HG02623 (cell line): Measurements from ENCODE around the gene C11orf52.

Source experiments
- ATAC-seq: cut with Tn5 transposase; IDR thresholded peaks from one replicate; pipeline ENCODE4 v1.9.1; 2021; ENCODE audit warnings: moderate library complexity; ENCODE audit not compliant: unreplicated experiment

Gene C11orf52

GRCh38 chr11:111937844-111938243 is 19.1 kb downstream of the C11orf52 start:
- no peak for ATAC-seq

GRCh38 chr11:111938687-111939160 is 20.0 kb downstream of the C11orf52 start:
- ATAC-seq, result peak; percentile 85

DNA sequence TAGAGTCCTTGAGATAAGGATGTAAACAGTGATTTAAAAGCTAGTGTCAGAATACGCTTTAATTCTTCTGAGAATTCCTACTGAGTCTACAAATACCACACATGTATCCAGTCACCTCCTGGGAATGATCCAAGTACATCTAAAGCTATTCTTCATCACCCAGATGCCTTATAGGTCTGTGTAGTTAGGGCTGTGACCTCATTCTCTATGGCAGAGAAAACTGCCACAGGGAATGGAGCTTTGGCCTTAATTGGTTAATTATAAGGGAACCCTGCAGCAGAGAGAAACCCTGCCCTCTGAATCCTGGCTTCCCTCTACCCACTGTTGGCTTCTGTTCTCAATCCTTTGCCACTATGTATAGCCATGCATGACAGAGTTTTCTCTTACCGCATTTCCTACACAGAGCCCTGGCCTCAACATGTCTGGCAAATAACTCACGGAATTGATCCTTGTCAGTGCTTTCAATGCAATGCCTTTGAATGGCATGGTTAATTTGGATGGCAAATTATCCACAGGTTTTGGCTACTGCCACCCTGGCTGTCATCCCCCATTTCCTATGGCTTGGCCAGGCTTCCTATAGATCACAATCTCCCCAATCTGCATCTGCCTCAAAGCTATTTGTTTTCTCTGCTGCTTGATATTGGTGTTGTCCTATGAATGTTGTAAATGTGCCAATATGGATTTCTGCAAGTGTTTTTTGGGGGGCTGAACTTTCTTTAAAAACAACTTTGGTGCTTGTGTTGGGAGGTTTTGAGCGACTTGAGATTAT is 21.3 kb downstream of the C11orf52 start:
- no peak for ATAC-seq

DNA sequence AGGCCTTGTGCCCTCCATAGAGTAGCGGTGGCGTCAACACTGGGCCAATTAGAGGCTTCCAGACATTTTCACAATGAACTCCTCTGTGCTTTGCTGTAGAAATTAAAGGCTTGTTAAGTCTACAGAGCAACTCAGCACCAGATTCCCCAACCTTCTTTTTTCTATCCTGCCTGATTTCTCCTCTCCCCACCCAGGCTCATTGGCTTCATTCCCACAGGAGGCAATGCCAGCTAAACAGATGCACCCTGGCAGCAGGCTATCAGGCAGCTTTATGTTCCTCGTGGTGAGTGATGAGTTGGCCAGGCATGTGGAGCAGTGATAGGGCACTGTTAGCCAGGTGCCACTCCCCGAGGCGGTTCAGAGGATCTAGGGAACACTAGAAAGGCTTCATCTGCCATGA is 23.2 kb downstream of the C11orf52 start:
- no peak for ATAC-seq

- no peak for ATAC-seq
These were observed 24.1 kb downstream of the C11orf52 start for GRCh38 chr11:111942829-111943228.

- ATAC-seq, result no peak
These were observed 25.4 kb downstream of the C11orf52 start for GRCh38 chr11:111944139-111944538.

DNA sequence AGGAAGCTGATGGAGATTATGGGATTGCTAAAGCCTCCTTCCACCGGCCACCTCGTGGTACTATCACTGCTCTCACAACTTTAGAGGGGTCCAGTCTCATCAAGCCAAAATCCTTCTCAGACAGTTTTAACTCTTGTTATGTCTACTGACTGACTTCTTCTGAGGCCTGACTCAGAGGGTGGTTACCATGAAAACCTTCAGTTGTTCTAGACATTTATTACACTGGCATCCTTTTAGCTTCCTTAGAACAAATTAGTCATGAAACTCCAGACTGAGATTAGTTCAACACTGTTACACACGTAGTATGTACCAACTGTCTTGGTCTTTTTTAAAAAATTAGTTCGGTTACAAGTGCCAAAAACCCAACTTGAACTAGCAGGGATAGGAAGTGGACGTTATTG is 25.9 kb downstream of the C11orf52 start:
- ATAC-seq, result no peak

- no peak for ATAC-seq
These were observed 26.5 kb downstream of the C11orf52 start for GRCh38 chr11:111945198-111945597.

- ATAC-seq, result no peak
These were observed 27.8 kb downstream of the C11orf52 start for GRCh38 chr11:111946499-111946898.

DNA sequence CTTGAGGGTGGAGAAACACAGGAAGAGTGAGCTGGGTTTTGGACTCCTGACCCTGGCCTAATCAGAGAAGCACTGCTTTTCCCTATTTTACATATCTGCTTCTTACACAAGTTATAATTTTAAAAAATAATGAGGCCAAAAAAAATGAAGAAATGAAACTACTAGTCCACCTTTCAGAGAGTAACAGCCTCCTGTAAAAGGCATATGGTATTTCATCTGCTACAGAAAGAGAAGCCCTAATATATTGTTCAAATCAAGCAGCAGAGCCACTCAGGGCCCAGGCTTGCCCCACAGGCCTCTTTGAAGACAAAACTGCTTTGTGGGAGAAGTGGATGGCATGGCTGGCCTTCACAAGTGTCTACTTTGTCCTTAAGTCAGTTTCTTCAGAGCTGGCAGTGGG is 28.4 kb downstream of the C11orf52 start:
- ATAC-seq, result no peak

DNA sequence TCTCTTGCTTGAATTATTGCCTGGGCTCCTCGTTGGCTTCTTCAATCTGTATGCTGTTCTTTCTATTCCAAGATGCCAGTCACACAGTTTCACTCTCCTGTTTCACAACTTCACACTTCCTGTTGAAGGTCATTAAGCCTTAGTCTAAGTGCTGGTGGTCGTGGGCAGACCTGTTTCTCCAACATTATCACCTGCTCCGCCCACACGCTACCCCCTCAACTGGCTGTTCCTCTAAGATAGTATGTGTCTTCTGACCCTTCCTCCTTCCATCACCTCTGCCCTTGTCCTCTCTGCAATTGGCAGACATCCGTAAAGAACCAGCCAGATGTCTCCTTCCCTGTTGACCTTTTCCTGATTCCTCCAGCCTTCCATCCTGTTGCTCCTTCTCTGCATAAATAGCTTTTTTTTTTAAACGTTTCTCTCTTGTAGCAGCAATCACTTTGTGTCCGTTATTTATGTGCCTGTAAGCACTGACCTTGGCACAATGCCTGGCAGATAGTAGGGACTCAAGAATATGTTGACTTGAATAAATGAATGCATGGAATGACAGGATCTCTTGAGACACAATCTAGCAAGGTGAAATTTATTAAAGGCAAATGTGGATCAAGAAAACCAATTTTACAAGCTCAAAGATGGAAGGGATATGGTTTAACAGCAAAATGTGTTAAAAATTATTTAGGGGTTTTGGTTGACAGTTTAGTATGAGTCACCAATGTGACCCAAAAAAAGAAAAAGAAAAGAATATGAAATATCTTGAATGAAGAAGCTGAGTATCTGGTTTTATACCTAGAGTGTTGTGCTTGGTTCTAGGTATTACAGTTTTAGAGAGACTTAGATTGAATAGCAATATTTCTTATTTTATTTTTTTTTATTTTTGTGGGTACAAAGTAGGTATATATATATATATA is 31.1 kb downstream of the C11orf52 start:
- ATAC-seq, result no peak

- no peak for ATAC-seq
These were observed 32.9 kb downstream of the C11orf52 start for GRCh38 chr11:111951565-111951964.

DNA sequence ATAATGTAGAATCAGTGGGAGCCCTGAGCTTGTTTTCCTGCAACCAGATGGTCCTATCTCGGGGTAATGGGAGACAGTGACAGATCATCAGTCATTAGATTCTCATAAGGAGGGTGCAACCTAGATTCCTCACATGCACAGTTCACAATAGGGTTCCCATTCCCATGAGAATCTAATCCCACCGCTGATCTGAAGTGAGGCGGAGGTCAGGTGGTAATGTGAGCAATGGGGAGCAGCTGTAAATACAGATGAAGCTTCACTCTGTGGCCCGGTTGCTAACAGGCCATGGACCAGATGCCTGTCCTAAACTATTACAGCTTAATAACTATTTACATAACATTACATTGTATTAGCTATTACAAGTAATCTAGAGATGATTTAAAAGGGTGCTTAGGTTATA is 35.4 kb downstream of the C11orf52 start:
- no peak for ATAC-seq

DNA sequence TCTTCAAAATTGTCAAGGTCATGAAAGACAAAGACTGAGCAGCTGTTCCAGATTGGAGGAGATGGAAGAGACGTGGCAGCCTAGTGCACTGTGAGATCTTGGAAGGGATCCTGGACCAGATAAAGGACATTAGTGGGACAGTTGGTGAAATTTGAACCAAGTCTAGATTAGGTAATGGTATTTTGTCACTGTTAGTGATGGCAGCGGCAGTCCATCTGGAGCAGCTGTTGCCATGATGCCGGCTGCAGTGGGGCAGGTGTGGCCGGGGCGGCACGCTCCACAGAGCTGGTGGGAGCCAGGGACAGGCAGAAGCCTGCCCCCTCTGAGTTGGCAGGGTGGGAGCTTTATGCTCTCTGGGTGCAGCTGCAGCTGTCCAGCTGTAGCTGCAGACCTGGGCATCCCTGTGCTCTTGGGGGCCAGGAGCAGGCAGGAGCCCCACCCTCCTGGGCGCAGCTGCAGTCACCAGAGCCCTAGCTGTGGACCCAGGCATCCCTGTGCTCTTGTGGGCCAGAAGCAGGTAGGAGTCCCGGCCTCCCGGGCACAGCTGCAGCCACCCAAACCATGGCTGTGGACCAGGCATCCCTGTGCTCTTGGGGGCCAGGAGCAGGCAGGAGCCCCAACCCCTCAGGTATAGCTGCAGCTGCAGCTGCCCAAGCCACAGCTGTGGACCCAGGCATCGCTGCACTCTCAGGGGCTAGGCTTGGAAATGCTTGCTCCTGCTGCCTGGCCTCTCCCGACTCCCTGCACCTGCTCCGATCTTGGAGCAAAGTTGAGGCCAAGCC is 39.1 kb downstream of the C11orf52 start:
- ATAC-seq, result no peak

DNA sequence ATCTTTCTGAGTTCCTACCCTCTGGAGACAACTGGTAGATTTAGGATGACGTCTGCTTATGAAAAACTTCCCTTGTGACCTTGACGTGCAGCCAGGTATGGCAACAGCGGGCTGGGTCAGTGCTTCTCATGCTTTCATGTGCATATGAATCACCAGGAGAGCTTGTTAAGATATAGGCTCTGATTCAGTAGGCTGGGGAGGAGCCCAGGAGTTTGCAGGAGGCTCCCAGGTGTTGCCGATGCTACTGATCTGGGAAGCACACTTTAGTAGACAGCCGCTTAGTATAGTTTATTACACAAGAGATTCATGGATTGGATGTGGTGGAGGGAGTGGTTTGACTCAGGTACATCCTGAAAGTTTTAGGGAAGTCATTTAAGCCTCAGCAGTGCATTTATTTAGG is 42.2 kb downstream of the C11orf52 start:
- ATAC-seq, result no peak

- ATAC-seq, result no peak
These were observed 42.9 kb downstream of the C11orf52 start for GRCh38 chr11:111961389-111962300.

GRCh38 chr11:111963931-111964340 is 45.2 kb downstream of the C11orf52 start:
- ATAC-seq, result no peak

- no peak for ATAC-seq
These were observed 48.0 kb downstream of the C11orf52 start for GRCh38 chr11:111966678-111967077.

DNA sequence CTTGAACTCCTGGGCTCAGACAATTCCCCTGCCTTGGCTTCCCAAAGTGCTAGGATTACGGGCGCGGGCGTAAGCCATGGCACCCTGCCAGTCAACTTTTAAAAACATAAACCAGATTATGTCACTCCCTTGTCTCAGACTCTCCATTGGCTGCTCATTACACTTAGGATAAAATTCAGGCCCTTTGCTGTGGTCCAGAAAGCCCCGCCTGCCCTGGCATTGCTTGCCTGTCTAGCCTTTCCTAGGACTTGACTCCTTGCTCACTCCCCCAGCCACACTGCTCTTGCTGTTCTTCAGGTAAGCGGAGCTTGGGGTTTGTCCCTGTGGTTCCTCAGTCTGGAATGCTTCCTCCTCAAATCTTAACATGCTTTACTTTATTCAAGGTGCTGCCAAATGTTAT is 48.9 kb downstream of the C11orf52 start:
- no peak for ATAC-seq

GRCh38 chr11:111969344-111969743 is 50.6 kb downstream of the C11orf52 start:
- ATAC-seq, result no peak
